ENCODE measurements around the gene FBXW8.

Gene FBXW8

GRCh38 chr12:116926283-116927243 is 15.8 kb downstream of the FBXW8 start:
- DNase-seq: no peak

GRCh38 chr12:116927244-116927940 is 16.6 kb downstream of the FBXW8 start:
- DNase-seq: no peak

- no peak for DNase-seq
These were observed 17.8 kb downstream of the FBXW8 start for GRCh38 chr12:116928504-116928903.

GRCh38 chr12:116929885-116930284 is 19.1 kb downstream of the FBXW8 start:
- DNase-seq: no peak

GRCh38 chr12:116931665-116932064 is 20.9 kb downstream of the FBXW8 start:
- no peak for DNase-seq

GRCh38 chr12:116933091-116933490 is 22.3 kb downstream of the FBXW8 start:
- no peak for DNase-seq

DNA sequence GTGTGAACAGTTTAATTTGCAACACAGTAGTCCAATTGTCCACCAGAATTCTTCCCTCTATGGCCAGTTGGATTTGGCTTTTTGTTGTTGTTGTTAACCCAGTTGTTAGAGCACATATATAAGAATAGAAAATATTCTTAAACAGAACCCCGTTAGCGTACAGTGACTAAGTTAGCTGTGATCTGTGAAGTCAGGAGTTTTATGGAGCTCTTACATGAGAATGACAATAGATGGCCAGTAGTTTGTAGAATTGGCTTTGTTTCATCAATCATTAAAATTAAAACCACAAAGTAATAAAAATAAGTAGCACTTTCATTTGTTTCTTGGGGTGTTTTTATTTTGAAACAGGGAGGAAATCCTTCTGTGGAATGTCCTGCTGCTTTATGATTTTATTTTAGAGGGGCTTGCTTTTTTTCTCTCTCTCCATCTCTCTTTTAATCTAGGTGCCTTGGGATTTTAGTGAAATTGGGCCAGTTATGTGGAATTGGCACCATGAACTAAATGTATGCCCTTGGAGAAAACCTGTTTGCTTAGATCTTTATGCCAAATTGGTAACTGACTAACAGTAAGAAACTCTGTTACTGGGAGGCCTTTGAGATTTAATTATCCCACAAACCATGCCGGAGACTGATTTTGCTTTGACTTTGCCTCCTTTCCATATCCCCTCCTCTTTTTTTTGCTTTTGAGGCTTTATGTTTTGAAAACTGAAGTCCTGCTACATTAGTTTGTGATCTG is 22.9 kb downstream of the FBXW8 start:
- no peak for DNase-seq

DNA sequence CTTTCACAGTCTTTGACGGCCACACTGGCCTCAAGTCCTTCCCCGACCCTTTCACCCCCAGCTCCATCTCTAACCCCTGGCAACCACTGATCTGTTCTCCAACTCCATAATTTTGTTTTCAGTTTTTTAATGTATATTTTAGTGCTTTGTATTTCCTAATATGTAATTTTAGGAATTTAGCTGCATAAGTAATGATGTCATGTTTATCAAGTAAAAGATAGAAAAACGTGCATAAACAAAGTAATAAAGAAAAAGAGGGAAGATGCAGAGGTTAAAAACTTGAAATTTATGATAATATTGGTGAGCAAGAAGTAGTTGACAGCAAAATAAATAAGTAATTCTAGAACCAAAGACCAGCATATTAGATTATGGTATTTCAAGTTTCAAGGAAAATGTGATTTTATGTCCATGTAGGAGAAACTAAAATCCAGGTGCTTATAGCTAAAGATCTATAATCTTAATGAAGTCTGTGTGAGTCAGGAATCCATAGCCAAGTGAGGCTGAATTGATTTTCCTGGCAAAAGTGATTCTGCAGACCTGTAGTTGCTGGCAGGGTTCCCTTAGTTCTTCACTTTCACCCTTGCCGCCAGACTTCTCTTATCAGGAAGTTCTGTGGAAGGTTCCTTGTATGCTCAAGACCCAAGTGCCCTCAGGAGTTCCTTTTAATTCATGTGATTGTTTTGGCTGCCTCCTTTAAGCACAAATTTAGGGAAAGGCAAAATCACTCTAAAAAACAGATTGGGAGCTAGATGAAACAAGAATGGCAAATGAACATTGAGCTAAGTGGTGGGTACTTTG is 24.4 kb downstream of the FBXW8 start:
- DNase-seq: no peak

DNA sequence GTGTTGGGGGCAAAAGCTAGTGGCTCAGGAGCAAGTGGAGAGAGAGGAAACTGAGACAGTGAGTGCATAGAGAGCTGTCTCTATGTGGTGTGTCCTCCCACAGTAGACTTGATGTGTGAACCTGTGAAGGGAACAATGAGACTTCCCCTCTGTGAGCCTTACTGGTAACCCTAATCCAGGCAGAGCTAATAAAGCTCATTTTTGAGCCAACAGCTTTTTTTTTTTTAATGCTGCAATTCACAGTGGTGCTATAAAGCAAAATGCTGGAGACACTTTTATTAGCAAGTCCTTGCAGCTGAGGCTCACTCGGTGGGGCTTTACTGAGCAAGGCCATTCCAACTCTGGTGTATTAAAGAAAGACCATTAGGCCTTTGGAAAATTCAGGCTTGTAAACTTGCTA is 26.9 kb downstream of the FBXW8 start:
- no peak for DNase-seq

DNA sequence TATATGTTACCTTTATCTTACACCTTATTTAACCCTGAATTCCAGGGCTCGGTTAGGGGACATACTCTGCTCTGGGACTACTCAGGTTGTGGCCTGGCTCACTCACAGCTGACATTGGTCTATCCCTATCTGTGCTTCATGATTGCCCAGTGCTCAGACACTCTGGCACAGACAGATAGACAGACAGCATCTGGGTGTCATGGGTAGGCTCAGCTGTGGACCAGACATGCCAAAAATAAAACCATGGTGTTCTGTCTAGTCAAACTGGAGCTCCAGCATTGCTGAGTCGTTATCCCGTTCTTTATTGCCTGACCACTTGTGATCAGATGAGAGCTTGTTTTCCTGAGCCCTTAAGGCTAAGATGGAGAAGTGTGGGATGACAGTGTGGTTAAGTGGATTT is 29.0 kb downstream of the FBXW8 start:
- no peak for DNase-seq

GRCh38 chr12:116941188-116941587 is 30.4 kb downstream of the FBXW8 start:
- no peak for DNase-seq

- DNase-seq: no peak
These were observed 32.9 kb downstream of the FBXW8 start for GRCh38 chr12:116943419-116944372.

DNA sequence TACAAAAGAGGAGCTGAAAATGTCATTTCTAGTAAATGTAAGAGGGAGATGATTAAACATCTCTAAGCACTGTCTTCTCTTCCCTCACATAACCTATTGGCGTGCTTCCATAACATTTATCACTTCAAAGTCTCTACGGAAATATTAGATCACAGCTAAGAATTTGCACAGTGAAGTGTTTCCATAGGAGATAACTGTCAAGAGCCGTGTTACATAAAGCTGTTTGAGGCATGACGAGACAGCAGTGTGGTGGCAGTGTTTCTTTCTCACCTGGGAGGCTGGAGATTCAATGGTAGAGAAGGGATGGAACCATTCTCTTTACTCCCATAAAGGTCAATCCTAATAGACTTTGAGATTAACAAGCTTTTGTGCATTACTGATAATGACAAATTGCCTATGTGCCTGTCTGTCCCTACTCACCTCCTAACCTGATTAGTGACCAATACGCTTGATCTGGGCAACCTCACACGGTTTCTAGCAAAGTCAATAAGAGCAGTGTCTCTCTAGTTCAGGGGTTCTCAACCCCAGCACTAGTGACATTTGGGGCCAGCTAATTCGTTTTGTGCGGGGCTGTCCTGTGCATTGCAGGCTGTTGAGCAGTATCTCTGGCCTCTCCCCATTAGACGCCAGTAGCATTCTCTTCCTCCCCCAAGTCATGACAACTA is 35.3 kb downstream of the FBXW8 start:
- DNase-seq: no peak

DNA sequence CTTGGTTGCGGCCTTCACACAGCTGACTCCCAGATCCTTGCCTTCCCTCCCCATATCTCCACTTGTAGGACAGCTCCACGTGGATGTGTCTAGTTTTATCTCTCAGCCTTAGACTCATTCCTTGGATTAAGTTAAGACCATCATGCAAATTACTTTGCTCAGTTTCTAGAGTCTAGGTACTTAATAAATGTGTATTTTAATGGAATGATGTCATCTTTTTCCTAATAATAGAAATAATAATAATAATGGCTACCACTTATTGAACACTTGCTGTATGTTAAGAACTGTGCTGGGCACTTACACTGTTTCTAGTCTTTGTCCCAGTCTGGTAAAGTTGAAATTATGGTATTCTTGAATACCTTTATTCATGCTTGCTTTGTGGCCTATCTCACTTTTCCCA is 37.5 kb downstream of the FBXW8 start:
- no peak for DNase-seq

DNA sequence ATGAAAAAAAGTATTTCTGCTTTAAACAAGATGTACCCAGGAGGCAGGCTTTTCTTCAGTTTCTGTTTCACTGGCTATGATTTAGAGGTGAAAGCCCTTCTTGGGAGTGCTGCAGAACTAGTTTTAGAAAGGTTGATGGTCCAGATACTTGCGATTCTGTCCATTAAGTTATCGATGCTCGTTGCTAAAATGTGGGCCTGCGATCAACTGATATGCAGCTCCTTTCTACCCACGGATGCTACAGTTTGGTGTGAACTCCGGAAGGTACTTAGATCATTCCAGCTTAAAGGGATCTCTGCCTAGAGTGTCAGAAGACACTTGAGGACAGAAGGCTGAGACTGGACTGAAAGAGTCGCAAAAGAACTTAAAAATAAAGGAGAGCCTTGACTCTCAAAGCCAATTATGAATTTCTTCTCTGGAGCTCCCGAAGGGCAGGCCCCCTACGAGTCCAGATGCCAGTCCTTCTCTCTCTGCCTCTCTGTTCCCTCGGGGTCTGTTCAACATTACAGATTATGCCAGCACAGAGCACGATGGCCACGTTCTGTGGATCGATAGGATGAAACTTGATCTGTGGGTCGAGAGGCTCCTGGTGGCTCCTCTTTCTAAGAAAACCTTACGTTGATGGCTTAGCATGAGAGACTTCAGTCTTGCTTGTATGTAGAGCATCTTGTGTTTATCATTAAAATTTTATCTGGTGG is 40.0 kb downstream of the FBXW8 start:
- DNase-seq: no peak

- DNase-seq: no peak
These were observed 44.1 kb downstream of the FBXW8 start for GRCh38 chr12:116954710-116955381.

DNA sequence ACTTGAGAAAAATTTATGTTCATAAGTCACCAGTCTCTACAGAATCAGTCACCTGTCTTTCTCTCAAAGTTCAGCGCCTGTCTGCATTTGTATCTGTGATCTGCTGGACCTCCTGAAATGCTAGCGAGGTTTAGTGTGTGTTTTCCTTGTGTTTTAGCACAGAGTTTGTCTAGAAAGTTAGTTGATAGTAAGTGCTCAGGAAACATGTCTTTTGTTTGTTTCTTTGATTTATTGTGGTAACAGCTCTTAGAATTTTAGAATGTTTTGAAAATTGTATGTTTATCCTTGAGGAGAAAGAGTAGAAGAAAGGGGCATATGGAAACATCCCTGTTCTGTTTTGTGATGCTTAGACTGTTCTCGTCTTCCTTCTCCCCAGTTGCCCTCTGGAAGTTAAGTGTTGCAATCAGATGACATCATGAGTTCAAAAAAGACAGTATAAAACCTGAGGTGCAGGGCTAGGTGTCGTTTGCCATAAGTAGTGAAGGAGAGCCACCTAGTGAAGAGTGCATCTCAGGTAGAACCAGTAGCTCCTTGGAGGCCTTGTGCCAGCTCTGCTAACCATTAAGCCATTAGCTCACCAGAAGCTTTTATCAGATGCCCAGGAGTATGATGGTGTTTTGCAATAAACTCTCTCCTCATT is 44.8 kb downstream of the FBXW8 start:
- DNase-seq: no peak

DNA sequence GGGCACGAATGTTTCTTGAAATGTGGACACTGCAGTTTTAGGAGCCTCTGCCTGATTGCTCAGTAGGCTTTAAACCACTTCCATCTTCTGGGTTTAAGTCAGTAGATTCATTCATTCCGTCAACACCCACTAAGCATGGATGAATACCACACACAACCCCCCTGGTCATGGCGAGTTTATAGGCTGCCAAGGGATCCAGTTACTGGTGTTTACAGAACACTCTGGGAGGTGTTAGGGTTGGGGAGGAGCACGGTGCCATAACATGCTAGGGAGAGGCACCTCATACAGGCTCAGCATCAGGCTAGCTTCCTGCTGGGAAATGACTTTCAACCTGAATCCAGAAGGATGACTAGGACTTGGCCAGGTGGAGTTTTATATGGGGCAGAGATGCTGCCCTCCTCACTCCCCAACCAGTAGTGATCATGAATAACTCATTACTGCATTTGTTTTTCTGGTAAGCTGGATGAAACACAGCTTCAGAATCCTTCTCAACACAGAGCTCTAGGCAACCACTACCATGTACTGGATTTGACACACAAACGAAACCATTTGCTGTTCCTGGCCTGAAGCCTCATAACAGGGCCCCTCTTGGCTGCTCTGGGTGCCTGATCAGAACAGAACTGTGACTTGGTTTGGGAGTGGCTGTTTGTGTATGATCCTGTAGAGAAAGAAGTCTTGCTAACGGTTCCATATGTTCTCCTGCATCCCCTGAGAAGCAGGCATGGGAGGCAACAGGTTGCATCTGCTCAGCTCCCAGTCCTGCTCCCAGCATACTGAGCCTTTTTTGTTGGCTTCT is 47.9 kb downstream of the FBXW8 start:
- no peak for DNase-seq
